Measurements from ENCODE around the gene NOTUM.

Gene NOTUM

DNA sequence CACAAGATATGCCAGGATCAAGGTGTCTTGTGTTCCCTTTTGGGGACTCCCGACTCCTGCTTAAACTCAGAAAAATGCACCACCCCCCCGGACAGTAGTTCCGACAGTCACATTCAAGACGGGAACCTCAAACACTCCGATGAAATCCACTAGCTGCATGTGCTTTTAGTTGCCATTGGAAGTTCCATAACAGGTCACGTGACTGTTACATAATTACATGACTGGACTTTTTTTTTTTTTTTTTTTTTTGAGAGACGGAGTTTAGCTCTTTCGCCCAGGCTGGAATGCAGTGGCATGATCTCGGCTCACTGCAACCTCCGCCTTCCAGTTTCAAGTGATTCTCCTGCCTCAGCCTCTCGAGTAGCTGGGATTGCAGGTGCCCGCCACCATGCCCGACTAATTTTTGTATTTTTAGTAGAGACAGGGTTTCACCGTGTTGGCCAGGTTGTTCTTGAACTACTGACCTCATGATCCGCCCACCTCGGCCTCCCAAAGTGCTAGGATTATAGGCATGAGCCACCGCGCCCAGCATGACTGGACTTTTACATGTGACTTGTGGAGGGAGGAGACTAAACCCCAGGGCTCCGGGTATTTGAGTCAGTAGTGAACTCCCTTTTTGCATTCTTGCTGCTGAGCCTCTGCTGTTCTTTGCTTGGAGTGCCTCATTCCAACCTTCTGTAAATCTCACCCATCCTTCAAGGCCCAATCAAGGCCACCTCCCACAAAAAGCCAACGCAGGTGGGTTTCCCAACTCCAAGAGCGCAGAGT, 44.6 kb downstream of the NOTUM start:
- no peak for TF ChIP-seq TEAD4 (IDR thresholded peaks at IDR 0.05)
- TF ChIP-seq RAD21 (IDR thresholded peaks at IDR 0.05; ENCODE audit: low read depth) = no peak
- no peak for TF ChIP-seq REST (IDR thresholded peaks at IDR 0.05; ENCODE audit: low read depth)
- no peak for TF ChIP-seq EP300 (IDR thresholded peaks at IDR 0.05; ENCODE audit: borderline replicate concordance)
- no peak for TF ChIP-seq FOXM1 (IDR thresholded peaks at IDR 0.05; ENCODE audit: borderline replicate concordance, low read depth)
- TF ChIP-seq CREB1 (IDR thresholded peaks at IDR 0.05; ENCODE audit: low read depth) = no peak
- no peak for TF ChIP-seq MAX (IDR thresholded peaks at IDR 0.05)
- no peak for TF ChIP-seq TCF12 (IDR thresholded peaks at IDR 0.05; ENCODE audit: low read depth)
- TF ChIP-seq NFIC (IDR thresholded peaks at IDR 0.05) = no peak
- no peak for TF ChIP-seq YY1 (IDR thresholded peaks at IDR 0.05; ENCODE audit: low read depth)
- 0 out of 2 replicates have a peak, but pooled peaks have one; percentile 8 for TF ChIP-seq EGR1 (IDR thresholded peaks at IDR 0.05)
- TF ChIP-seq TAF1 (IDR thresholded peaks at IDR 0.05; ENCODE audit: low read depth) = no peak
- TF ChIP-seq, protein P1, sequence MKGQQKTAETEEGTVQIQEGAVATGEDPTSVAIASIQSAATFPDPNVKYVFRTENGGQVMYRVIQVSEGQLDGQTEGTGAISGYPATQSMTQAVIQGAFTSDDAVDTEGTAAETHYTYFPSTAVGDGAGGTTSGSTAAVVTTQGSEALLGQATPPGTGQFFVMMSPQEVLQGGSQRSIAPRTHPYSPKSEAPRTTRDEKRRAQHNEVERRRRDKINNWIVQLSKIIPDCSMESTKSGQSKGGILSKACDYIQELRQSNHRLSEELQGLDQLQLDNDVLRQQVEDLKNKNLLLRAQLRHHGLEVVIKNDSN (IDR thresholded peaks at IDR 0.05) = 0 out of 2 replicates have a peak, but pooled peaks have one; percentile 30
- TF ChIP-seq ZBTB7A (IDR thresholded peaks at IDR 0.05; ENCODE audit: low read depth) = no peak
- TF ChIP-seq CEBPB (IDR thresholded peaks at IDR 0.05) = no peak

DNA sequence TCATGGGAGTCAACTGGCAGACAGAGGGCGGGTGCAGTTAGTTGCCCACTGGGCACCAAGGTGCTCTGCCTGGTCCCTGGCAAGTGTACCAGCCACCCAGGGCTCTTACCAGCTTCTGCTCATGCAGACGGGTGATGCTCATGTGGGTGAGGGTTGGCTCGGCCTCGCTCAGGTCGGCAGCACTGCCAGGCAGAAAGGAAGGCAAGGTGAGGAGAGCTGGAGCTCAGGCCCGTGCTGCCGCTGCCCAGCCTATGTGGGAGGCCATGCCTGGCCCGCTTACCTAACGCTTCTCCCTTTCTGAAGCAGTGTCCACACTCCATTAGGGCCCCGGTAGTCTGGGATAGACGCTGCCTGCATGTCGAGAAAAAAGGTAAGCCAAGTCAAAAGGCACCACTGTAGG, 45.7 kb downstream of the NOTUM start:
- TF ChIP-seq, protein P1 (IDR thresholded peaks at IDR 0.05) = no peak
- TF ChIP-seq TEAD4 (IDR thresholded peaks at IDR 0.05) = no peak
- no peak for TF ChIP-seq FOXM1 (IDR thresholded peaks at IDR 0.05; ENCODE audit: borderline replicate concordance, low read depth)
- TF ChIP-seq EP300 (IDR thresholded peaks at IDR 0.05; ENCODE audit: borderline replicate concordance) = no peak
- TF ChIP-seq NFIC (IDR thresholded peaks at IDR 0.05) = no peak
- TF ChIP-seq TAF1 (IDR thresholded peaks at IDR 0.05; ENCODE audit: low read depth) = no peak
- TF ChIP-seq CEBPB (IDR thresholded peaks at IDR 0.05) = no peak
- no peak for TF ChIP-seq ZBTB7A (IDR thresholded peaks at IDR 0.05; ENCODE audit: low read depth)
- no peak for TF ChIP-seq YY1 (IDR thresholded peaks at IDR 0.05; ENCODE audit: low read depth)
- no peak for TF ChIP-seq EGR1 (IDR thresholded peaks at IDR 0.05)
- TF ChIP-seq MAX (IDR thresholded peaks at IDR 0.05) = no peak
- no peak for TF ChIP-seq TCF12 (IDR thresholded peaks at IDR 0.05; ENCODE audit: low read depth)
- no peak for TF ChIP-seq CREB1 (IDR thresholded peaks at IDR 0.05; ENCODE audit: low read depth)
- no peak for TF ChIP-seq RAD21 (IDR thresholded peaks at IDR 0.05; ENCODE audit: low read depth)
- no peak for TF ChIP-seq REST (IDR thresholded peaks at IDR 0.05; ENCODE audit: low read depth)

DNA sequence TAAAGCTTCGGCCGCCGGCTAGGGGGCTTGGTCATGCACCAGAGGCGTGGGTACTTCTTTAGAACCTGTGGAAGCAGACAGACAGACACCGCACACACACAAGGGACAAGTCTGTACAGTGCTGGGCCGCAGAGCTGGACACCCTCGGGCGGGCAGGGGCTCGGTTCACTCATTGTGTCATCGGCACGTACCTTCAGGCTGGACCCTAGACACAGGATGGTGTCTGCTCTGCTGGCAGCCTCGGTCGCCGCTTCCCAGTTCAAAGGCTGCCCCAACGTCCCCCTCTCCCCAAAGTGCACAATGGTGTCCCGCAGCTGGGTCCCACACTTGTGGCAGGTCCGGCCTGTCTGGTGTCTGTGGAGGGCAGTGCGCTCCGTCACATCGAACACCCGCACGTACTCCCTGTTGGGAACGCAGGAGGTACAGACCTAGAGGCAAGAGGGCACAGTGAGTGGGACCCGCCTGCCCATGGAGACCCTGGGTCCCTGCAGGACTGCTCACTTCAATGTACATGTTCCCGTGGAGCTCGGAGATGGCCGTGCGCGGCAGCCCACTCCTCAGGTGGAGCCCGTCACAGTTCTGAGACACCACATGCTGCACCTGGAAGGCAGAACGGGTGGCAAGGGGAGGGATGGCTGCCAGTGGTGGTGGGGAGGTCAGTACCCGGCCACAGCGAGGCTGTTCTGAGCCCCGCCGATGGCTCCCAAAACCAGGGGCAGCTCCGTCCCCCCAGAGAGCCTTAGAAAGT, 46.7 kb downstream of the NOTUM start:
- TF ChIP-seq TCF12 (IDR thresholded peaks at IDR 0.05; ENCODE audit: low read depth) = no peak
- TF ChIP-seq MAX (IDR thresholded peaks at IDR 0.05) = no peak
- no peak for TF ChIP-seq FOXM1 (IDR thresholded peaks at IDR 0.05; ENCODE audit: borderline replicate concordance, low read depth)
- TF ChIP-seq YY1 (IDR thresholded peaks at IDR 0.05; ENCODE audit: low read depth) = no peak
- TF ChIP-seq RAD21 (IDR thresholded peaks at IDR 0.05; ENCODE audit: low read depth) = no peak
- TF ChIP-seq EP300 (IDR thresholded peaks at IDR 0.05; ENCODE audit: borderline replicate concordance) = no peak
- TF ChIP-seq ZBTB7A (IDR thresholded peaks at IDR 0.05; ENCODE audit: low read depth) = no peak
- TF ChIP-seq CEBPB (IDR thresholded peaks at IDR 0.05) = no peak
- TF ChIP-seq TEAD4 (IDR thresholded peaks at IDR 0.05) = no peak
- TF ChIP-seq, protein P1 (IDR thresholded peaks at IDR 0.05) = no peak

GRCh38 chr17:81913394-81914102, 47.4 kb downstream of the NOTUM start:
- no peak for TF ChIP-seq FOXM1 (IDR thresholded peaks at IDR 0.05; ENCODE audit: borderline replicate concordance, low read depth)
- TF ChIP-seq, protein P1 (IDR thresholded peaks at IDR 0.05) = no peak
- TF ChIP-seq MAX (IDR thresholded peaks at IDR 0.05) = no peak
- TF ChIP-seq EP300 (IDR thresholded peaks at IDR 0.05; ENCODE audit: borderline replicate concordance) = no peak
- no peak for TF ChIP-seq EGR1 (IDR thresholded peaks at IDR 0.05)
- TF ChIP-seq TEAD4 (IDR thresholded peaks at IDR 0.05) = no peak
- TF ChIP-seq NFIC (IDR thresholded peaks at IDR 0.05) = no peak
- TF ChIP-seq TAF1 (IDR thresholded peaks at IDR 0.05; ENCODE audit: low read depth) = no peak
- TF ChIP-seq CEBPB (IDR thresholded peaks at IDR 0.05) = no peak
- TF ChIP-seq TCF12 (IDR thresholded peaks at IDR 0.05; ENCODE audit: low read depth) = no peak
- no peak for TF ChIP-seq REST (IDR thresholded peaks at IDR 0.05; ENCODE audit: low read depth)
- TF ChIP-seq ZBTB7A (IDR thresholded peaks at IDR 0.05; ENCODE audit: low read depth) = no peak
- TF ChIP-seq YY1 (IDR thresholded peaks at IDR 0.05; ENCODE audit: low read depth) = no peak
- TF ChIP-seq RAD21 (IDR thresholded peaks at IDR 0.05; ENCODE audit: low read depth) = no peak
- no peak for TF ChIP-seq CREB1 (IDR thresholded peaks at IDR 0.05; ENCODE audit: low read depth)
